GM12874 (cell line): ENCODE data around the gene MS4A8.

ENCODE experiments used
- CTCF ChIP-seq: IDR thresholded peaks from 2 replicates; pipeline ENCODE4 v1.5.1; 2011; ENCODE audit warnings: low read depth, mild to moderate bottlenecking, control low read depth, low read length, moderate library complexity; ENCODE audit not compliant: insufficient read depth

Gene MS4A8

GRCh38 chr11:60731586-60731985, 32.2 kb downstream of the MS4A8 start:
- TF ChIP-seq CTCF = no peak

- TF ChIP-seq CTCF = no peak
Observed at GRCh38 chr11:60734279-60734678, 34.9 kb downstream of the MS4A8 start.

- peak; percentile 21; the same call in 1 of the 2 replicates for TF ChIP-seq CTCF
Observed at GRCh38 chr11:60739114-60739513, 39.7 kb downstream of the MS4A8 start.

- TF ChIP-seq CTCF = no peak
Observed at GRCh38 chr11:60740573-60740972, 41.2 kb downstream of the MS4A8 start.

DNA sequence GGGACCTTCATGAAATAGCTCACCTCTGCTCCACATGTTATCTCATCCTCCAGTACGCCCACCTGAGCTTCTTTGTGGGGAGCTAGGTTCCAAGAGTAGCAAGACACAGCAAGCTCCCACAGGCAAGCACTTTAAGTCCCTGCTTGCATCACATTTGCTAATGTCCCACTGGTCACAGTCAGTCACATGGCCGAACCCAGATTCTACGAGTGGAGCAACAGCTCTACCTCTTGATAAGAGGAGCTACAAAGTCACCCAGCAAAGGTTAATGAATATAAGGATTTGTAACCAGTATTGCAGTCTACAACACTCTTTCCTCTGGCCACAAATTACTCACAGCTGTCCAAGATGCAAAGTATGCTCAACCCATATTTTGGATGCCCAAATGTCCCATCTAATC, 42.0 kb downstream of the MS4A8 start:
- no peak for TF ChIP-seq CTCF

DNA sequence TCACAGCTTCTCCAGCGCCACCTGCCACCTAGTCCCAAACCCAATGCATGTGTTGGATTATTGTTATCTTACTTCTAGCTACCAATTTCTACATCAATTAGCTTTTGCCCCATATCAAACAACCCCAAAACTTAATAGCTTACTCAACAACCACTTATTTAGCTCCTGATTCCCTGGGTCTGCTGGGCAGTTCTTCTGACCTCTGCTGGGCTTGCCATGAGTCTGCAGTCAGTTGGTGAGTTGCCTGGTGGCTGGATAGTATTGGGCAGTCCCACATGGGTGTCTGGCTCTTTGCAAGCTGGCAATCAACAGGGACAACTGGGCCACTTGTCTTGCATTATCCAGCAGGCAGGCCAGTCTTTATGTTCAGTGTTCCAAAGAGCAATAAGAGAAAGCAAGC, 43.6 kb downstream of the MS4A8 start:
- TF ChIP-seq CTCF = no peak

GRCh38 chr11:60744114-60744513, 44.7 kb downstream of the MS4A8 start:
- no peak for TF ChIP-seq CTCF

GRCh38 chr11:60747359-60747873, 48.0 kb downstream of the MS4A8 start:
- no peak for TF ChIP-seq CTCF
